K562 (cell line): ENCODE results near the gene ULK1. TPM values are rescaled to one million over a fixed set of nuclear protein-coding genes. Genes with fewer than 3 reads are reported as not detected.
A peak's percentile ranks its signal among the peaks of the same experiment; 100 is the strongest.

Experiments used
- ADNP ChIP-seq: fragments of 200-800 bp; sonication (Bioruptor generic); IDR thresholded peaks from 2 replicates; pipeline ENCODE4 v1.6.1; 2016; ENCODE audit warnings: missing genetic modification characterization, missing compliant biosample characterization
- ARID2 ChIP-seq: fragments of 450-650 bp; IDR thresholded peaks from 2 replicates; pipeline ENCODE4 v1.6.1; 2017; ENCODE audit warnings: antibody characterized with exemption, mild to moderate bottlenecking
- CBX1 ChIP-seq: sonication (generic); IDR thresholded peaks from 2 replicates; pipeline ENCODE4 v1.6.1; 2016; ENCODE audit warnings: antibody characterized with exemption, low read depth, mild to moderate bottlenecking
- CEBPB ChIP-seq: fragments of 450-650 bp; IDR thresholded peaks from 2 replicates; pipeline ENCODE4 v1.6.1; 2016; ENCODE audit warnings: missing genetic modification characterization, missing compliant biosample characterization
- CHD1 ChIP-seq: fragments of 200-600 bp; sonication (generic); IDR thresholded peaks from one replicate; pipeline ENCODE4 v1.6.1; 2012; ENCODE audit warnings: mild to moderate bottlenecking, moderate library complexity, low read length, inconsistent platforms
- DPF2 ChIP-seq: fragments of 450-650 bp; IDR thresholded peaks from 2 replicates; pipeline ENCODE4 v1.6.1; 2016
- EZH2 ChIP-seq: IDR thresholded peaks from 2 replicates; pipeline ENCODE4 v1.6.1; 2012; ENCODE audit warnings: low read depth, mild to moderate bottlenecking, inconsistent platforms, low read length, borderline replicate concordance
- KDM4B ChIP-seq, 2 experiments: fragments of 450-650 bp in 1 of 2; sonication (generic) in 1 of 2; IDR thresholded peaks; 2 replicates each; pipeline ENCODE4 v1.6.1; 2016 to 2017; ENCODE audit warnings: borderline replicate concordance in 2 of 2, antibody characterized with exemption in 1 of 2, low read depth in 1 of 2, mild to moderate bottlenecking in 1 of 2
- MAFF ChIP-seq: IDR thresholded peaks from 2 replicates; pipeline ENCODE4 v1.6.1; 2012; ENCODE audit warnings: low read length, improper control_type of control experiment
- MCM7 ChIP-seq, 2 experiments: fragments of 450-650 bp; IDR thresholded peaks; 2 replicates each; pipeline ENCODE4 v1.6.1; 2016 to 2018
- MLX ChIP-seq, 2 experiments: fragments of 450-650 bp in 1 of 2; sonication (generic) in 1 of 2; formaldehyde crosslinking; conservative IDR thresholded peaks; 2 replicates each; pipeline versions ENCODE4 v1.4.0 to v1.8.1; 2020 to 2022; ENCODE audit warnings: mild to moderate bottlenecking in 1 of 2, missing genetic modification reagents in 1 of 2
- PCBP2 ChIP-seq: fragments of 200-400 bp; formaldehyde crosslinking; IDR thresholded peaks from 2 replicates; pipeline ENCODE4 v1.6.1; 2018; ENCODE audit warnings: low read length, low read depth, mild to moderate bottlenecking, moderate library complexity; ENCODE audit not compliant: poor library complexity, severe bottlenecking
- RBM39 ChIP-seq: fragments of 200-400 bp; formaldehyde crosslinking; optimal IDR thresholded peaks from 2 replicates; pipeline ENCODE3; 2018; ENCODE audit warnings: low read depth, low read length
- RUNX1 ChIP-seq: sonication (generic); IDR thresholded peaks from 2 replicates; pipeline ENCODE4 v1.6.1; 2016; ENCODE audit warnings: antibody characterized with exemption, low read depth
- SETDB1 ChIP-seq: IDR thresholded peaks from one replicate; pipeline ENCODE4 v1.6.1; 2012; ENCODE audit warnings: low read length, control low read depth, inconsistent platforms
- SMARCE1 ChIP-seq: fragments of 450-650 bp; IDR thresholded peaks from 2 replicates; pipeline ENCODE4 v1.7.1; 2016; ENCODE audit warnings: mild to moderate bottlenecking
- SRSF9 ChIP-seq: fragments of 200-400 bp; formaldehyde crosslinking; IDR thresholded peaks from 2 replicates; pipeline ENCODE4 v1.6.1; 2017; ENCODE audit warnings: low read depth, low read length, borderline replicate concordance
- ZBTB17 ChIP-seq: fragments of 450-650 bp; formaldehyde crosslinking; IDR thresholded peaks from 2 replicates; pipeline ENCODE4 v1.4.0; 2020; ENCODE audit warnings: mild to moderate bottlenecking
- ZBTB8A ChIP-seq: fragments of 450-650 bp; IDR thresholded peaks from 2 replicates; pipeline ENCODE4 v1.6.1; 2018; ENCODE audit warnings: mild to moderate bottlenecking, moderate library complexity; ENCODE audit not compliant: partially characterized antibody
- ZNF146 ChIP-seq: IDR thresholded peaks from one replicate; pipeline ENCODE4 v1.6.1; 2018; ENCODE audit warnings: missing compliant biosample characterization; ENCODE audit not compliant: unreplicated experiment
- ZNF165 ChIP-seq: fragments of 250-450 bp; sonication (Bioruptor Pico); IDR thresholded peaks from 2 replicates; pipeline ENCODE4 v1.4.0; 2020; ENCODE audit warnings: borderline replicate concordance
- polyA plus RNA-seq, 8 experiments: library from polyadenylated mRNA; depleted of rRNA in 4 of 8; stranded (reverse) in 5 of 8; unstranded in 3 of 8; fragments of >200 nt; fragmentation: Nextera tagmentation in 2 of 8; fragmentation: Illumina TruSeq in 1 of 8; extraction: Ambion mirVana in 2 of 8; extraction: Trizol in 1 of 8; gene quantifications; 2 replicates each; pipeline versions ENCODE4 v1.2.1 to v1.2.3, GENCODE V29; 2011 to 2014; ENCODE audit warnings: inconsistent platforms in 1 of 8, missing spikeins in 1 of 8
- total RNA-seq, 7 experiments: library from RNA; depleted of rRNA in 6 of 7; stranded (reverse); fragments of >200 nt in 6 of 7; fragmentation: Illumina TruSeq in 2 of 7; extraction: Trizol in 2 of 7; gene quantifications; 2 replicates each; pipeline versions ENCODE4 v1.2.1 to v1.2.3, GENCODE V29; 2011 to 2021; ENCODE audit warnings: low replicate concordance in 1 of 7
- TF ChIP-seq, protein P1 (sequence below): fragments of 250-450 bp; sonication (Bioruptor Pico); IDR thresholded peaks from 2 replicates; pipeline ENCODE4 v1.4.0; 2020
- TF ChIP-seq, protein P2 (sequence below): IDR thresholded peaks from 3 replicates; pipeline ENCODE4 v1.6.1; 2011; ENCODE audit warnings: borderline replicate concordance, mild to moderate bottlenecking, moderate library complexity; ENCODE audit not compliant: insufficient read length; ENCODE audit errors: extremely low read depth
- TF ChIP-seq, protein P3 (sequence below): fragments of 450-650 bp; formaldehyde crosslinking; conservative IDR thresholded peaks from 2 replicates; pipeline ENCODE4 v1.4.0; 2022; ENCODE audit warnings: mild to moderate bottlenecking, missing genetic modification characterization

Gene ULK1
- total and polyA plus RNA-seq, 9 of the 15 experiments (the other 6 are each of a cell fraction or from before 2014, with no cell fraction given) = 0.15 to 29.4 (median 2.5) TPM

DNA sequence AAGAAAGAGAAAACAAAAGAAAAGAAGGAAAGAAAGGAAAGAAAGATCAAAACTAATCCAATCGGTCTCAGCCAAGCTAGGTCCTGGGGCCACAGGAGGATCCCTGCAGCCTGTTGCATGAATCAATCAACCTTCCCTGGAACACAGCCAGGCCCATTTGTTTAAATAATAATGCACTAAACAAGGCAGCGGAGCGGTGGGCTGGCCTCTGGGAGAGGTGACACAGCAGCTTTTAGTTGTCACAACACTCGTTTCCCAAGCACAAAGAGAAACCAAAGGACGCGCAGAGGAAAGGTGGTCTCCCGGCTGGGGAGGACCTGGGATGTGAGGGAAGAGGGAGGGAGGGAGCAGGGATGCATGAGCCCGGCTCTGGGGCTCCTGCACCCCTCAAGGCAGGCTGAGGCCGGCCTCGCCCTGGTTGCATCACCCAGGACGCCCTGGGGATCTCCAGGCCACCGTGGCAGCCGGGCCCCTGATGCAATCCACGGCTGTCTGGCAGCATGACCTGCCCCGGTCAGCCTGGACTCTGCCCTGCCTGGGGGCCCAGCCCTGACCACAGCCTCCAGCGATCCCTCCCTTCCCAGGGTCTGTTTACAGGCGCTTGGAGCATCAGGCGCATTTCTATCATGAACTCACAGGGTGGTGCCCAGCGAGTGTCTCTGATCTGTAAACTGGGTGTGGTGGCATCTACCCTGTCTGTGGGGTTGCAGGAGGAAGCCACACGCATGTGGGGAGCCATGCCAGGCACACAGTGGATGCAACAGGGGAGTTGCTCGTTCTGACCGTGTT, 33.8 kb upstream of the ULK1 start (continued):
- TF ChIP-seq MLX (CRISPR knock-in tag; conservative IDR thresholded peaks at IDR 0.05) = no peak
- peak; percentile 98 for TF ChIP-seq CEBPB (tag)
- TF ChIP-seq SRSF9 = no peak
- no peak for TF ChIP-seq KDM4B (IDR thresholded peaks at IDR 0.05; ENCODE audit: borderline replicate concordance in 2 of 2, low read depth in 1 of 2)
- no peak for TF ChIP-seq CBX1
- TF ChIP-seq CHD1 = no peak
- no peak for TF ChIP-seq ADNP (tag)
- TF ChIP-seq, protein P1, sequence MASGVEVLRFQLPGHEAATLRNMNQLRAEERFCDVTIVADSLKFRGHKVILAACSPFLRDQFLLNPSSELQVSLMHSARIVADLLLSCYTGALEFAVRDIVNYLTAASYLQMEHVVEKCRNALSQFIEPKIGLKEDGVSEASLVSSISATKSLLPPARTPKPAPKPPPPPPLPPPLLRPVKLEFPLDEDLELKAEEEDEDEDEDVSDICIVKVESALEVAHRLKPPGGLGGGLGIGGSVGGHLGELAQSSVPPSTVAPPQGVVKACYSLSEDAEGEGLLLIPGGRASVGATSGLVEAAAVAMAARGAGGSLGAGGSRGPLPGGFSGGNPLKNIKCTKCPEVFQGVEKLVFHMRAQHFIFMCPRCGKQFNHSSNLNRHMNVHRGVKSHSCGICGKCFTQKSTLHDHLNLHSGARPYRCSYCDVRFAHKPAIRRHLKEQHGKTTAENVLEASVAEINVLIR (CRISPR knock-in tag) = no peak
- TF ChIP-seq RBM39 = no peak
- TF ChIP-seq ZBTB17 (CRISPR knock-in tag) = peak; percentile 60; the same call in 1 of the 2 replicates
- no peak for TF ChIP-seq MCM7 (IDR thresholded peaks at IDR 0.05)
- no peak for TF ChIP-seq SETDB1
- TF ChIP-seq ZBTB8A = no peak
- TF ChIP-seq ZNF165 = 0 out of 2 replicates have a peak, but pooled peaks have one; percentile 6
- no peak for TF ChIP-seq PCBP2
- TF ChIP-seq, protein P2, sequence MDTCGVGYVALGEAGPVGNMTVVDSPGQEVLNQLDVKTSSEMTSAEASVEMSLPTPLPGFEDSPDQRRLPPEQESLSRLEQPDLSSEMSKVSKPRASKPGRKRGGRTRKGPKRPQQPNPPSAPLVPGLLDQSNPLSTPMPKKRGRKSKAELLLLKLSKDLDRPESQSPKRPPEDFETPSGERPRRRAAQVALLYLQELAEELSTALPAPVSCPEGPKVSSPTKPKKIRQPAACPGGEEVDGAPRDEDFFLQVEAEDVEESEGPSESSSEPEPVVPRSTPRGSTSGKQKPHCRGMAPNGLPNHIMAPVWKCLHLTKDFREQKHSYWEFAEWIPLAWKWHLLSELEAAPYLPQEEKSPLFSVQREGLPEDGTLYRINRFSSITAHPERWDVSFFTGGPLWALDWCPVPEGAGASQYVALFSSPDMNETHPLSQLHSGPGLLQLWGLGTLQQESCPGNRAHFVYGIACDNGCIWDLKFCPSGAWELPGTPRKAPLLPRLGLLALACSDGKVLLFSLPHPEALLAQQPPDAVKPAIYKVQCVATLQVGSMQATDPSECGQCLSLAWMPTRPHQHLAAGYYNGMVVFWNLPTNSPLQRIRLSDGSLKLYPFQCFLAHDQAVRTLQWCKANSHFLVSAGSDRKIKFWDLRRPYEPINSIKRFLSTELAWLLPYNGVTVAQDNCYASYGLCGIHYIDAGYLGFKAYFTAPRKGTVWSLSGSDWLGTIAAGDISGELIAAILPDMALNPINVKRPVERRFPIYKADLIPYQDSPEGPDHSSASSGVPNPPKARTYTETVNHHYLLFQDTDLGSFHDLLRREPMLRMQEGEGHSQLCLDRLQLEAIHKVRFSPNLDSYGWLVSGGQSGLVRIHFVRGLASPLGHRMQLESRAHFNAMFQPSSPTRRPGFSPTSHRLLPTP = no peak
- TF ChIP-seq SMARCE1 = 0 out of 2 replicates have a peak, but pooled peaks have one; percentile 84
- TF ChIP-seq, protein P3, sequence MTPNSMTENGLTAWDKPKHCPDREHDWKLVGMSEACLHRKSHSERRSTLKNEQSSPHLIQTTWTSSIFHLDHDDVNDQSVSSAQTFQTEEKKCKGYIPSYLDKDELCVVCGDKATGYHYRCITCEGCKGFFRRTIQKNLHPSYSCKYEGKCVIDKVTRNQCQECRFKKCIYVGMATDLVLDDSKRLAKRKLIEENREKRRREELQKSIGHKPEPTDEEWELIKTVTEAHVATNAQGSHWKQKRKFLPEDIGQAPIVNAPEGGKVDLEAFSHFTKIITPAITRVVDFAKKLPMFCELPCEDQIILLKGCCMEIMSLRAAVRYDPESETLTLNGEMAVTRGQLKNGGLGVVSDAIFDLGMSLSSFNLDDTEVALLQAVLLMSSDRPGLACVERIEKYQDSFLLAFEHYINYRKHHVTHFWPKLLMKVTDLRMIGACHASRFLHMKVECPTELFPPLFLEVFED (CRISPR knock-in tag) = no peak
- TF ChIP-seq EZH2 = no peak
- TF ChIP-seq ZNF146 = no peak
- no peak for TF ChIP-seq ARID2
- peak; percentile 70 for TF ChIP-seq MAFF
- TF ChIP-seq DPF2 = peak; percentile 86
- no peak for TF ChIP-seq RUNX1
